ENCODE results near the gene NT5E. TPM values are rescaled to one million over a fixed set of nuclear protein-coding genes. Genes with fewer than 3 reads are reported as not detected.

The NT5E gene
- total and polyA plus RNA-seq, 2 donors (not counting 3 experiments of a cell fraction or from before 2014, with no cell fraction given), result 59.3 to 115 TPM

DNA sequence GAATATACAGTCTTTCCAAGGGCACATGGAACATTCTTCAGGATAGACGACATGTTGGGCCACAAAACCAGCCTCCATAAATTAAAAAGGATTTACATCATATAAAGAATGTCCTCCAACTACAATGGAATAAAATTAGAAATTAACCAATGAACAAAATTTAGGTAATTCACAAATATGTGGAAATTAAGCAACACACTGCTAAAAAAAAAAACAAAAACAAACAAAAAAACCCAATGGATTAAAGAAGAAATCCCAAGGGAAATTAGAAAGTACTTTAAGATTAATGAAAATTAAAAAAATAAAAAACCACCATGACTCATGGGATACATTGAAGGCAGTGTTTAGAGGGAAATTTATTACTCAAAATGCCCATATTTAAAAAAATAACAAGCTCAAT is 21.4 kb upstream of the NT5E start:
- H4K20me1 ChIP-seq (replicated peaks; ENCODE audit: control insufficient read depth, extremely low read depth, insufficient read depth, low read length), result no peaks in the 10 kb centered on the region
- H2AFZ ChIP-seq (ENCODE audit: low read depth, low read length), result no peak overlapping the region
- H3K4me3 ChIP-seq (replicated peaks in 1 of 3; ENCODE audit: insufficient read depth in 1 of 3, low read depth in 1 of 3, low read length in 3 of 3), result no peak overlapping the region
- dilution Hi-C loops (cut with MboI; ENCODE audit: extremely low pct_ligation_motif_present, low sequenced_read_pairs) (no loop called here), intact Hi-C loops (cut with micrococcal nuclease) (no loop called here)
- no peaks in the 10 kb centered on the region for H3K36me3 ChIP-seq (ENCODE audit: control insufficient read depth in 2 of 2, extremely low read depth in 1 of 2, insufficient read depth in 2 of 2, low read length in 2 of 2)
- ChIA-PET CTCF (interaction anchor here (1.2 kb wide), 1 partner anchor 74 kb away, joined by 3 read pairs; no protein-coding TSS in a partner anchor), POLR2A (no interaction called here)
- DNase-seq (ENCODE audit: low read depth, low spot score) (no peak), FAIRE-seq (no peak)
- no peaks in the 10 kb centered on the region for H3K9me1 ChIP-seq (replicated peaks; ENCODE audit: control insufficient read depth, extremely low read depth, insufficient read depth, low read length)
- no peak overlapping the region for H3K27ac ChIP-seq (ENCODE audit: insufficient read depth, low read depth, low read length)
- no peak for TF ChIP-seq JUN (IDR thresholded peaks at IDR 0.05; ENCODE audit: borderline replicate concordance, insufficient read depth, insufficient read length, low read depth)
- no peak for TF ChIP-seq EZH2 (IDR thresholded peaks at IDR 0.05; ENCODE audit: borderline replicate concordance, low read depth, low read length, severe bottlenecking)
- TF ChIP-seq FOS (IDR thresholded peaks at IDR 0.05; ENCODE audit: borderline replicate concordance, insufficient read depth, low read length), result no peak
- TF ChIP-seq, protein P1, sequence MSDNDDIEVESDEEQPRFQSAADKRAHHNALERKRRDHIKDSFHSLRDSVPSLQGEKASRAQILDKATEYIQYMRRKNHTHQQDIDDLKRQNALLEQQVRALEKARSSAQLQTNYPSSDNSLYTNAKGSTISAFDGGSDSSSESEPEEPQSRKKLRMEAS (IDR thresholded peaks at IDR 0.05; ENCODE audit: insufficient read depth, insufficient read length), result no peak
- TF ChIP-seq POLR2A (IDR thresholded peaks at IDR 0.05; ENCODE audit: low read depth, low read length), result no peak
- no peak for TF ChIP-seq POLR2AphosphoS5 (IDR thresholded peaks at IDR 0.05; ENCODE audit: insufficient read depth, low read depth, low read length)
- TF ChIP-seq GATA2 (IDR thresholded peaks at IDR 0.05; ENCODE audit: insufficient read depth, insufficient read length, low read depth, low read length), result no peak
- TF ChIP-seq MYC (IDR thresholded peaks at IDR 0.05; ENCODE audit: low read depth, low read length), result no peak
- TF ChIP-seq, protein P2, sequence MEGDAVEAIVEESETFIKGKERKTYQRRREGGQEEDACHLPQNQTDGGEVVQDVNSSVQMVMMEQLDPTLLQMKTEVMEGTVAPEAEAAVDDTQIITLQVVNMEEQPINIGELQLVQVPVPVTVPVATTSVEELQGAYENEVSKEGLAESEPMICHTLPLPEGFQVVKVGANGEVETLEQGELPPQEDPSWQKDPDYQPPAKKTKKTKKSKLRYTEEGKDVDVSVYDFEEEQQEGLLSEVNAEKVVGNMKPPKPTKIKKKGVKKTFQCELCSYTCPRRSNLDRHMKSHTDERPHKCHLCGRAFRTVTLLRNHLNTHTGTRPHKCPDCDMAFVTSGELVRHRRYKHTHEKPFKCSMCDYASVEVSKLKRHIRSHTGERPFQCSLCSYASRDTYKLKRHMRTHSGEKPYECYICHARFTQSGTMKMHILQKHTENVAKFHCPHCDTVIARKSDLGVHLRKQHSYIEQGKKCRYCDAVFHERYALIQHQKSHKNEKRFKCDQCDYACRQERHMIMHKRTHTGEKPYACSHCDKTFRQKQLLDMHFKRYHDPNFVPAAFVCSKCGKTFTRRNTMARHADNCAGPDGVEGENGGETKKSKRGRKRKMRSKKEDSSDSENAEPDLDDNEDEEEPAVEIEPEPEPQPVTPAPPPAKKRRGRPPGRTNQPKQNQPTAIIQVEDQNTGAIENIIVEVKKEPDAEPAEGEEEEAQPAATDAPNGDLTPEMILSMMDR (IDR thresholded peaks at IDR 0.05; ENCODE audit: extremely low read depth in 1 of 2, insufficient read depth in 1 of 2, low read depth in 1 of 2, low read length in 2 of 2), result no peak
- H3K9ac ChIP-seq (replicated peaks; ENCODE audit: extremely low read depth, insufficient read depth, low read length), result no peak overlapping the region
- H3K4me2 ChIP-seq (ENCODE audit: insufficient read depth, low read length), result no peak overlapping the region
- no peaks in the 10 kb centered on the region for H3K79me2 ChIP-seq (ENCODE audit: control insufficient read depth, insufficient read depth, low read length)
- H3K9me3 ChIP-seq (replicated peaks; ENCODE audit: control insufficient read depth, insufficient read depth, low read length), result no peaks in the 10 kb centered on the region
- H3K4me1 ChIP-seq (ENCODE audit: control insufficient read depth, extremely low read depth, insufficient read depth, low read length), result no peaks in the 10 kb centered on the region
- no TSS peak for BruUV-seq (replicated peaks)
- no peaks in the 10 kb centered on the region for H3K27me3 ChIP-seq (ENCODE audit: control insufficient read depth in 2 of 2, insufficient read depth in 2 of 2, low read length in 2 of 2)
